Measurements from ENCODE around the gene PSPN.
"Not testable (repeated sequence)": the region's sequence is repeated elsewhere in the genome, so short reads cannot be mapped to it uniquely, and the experiment has no call there.

The PSPN gene

DNA sequence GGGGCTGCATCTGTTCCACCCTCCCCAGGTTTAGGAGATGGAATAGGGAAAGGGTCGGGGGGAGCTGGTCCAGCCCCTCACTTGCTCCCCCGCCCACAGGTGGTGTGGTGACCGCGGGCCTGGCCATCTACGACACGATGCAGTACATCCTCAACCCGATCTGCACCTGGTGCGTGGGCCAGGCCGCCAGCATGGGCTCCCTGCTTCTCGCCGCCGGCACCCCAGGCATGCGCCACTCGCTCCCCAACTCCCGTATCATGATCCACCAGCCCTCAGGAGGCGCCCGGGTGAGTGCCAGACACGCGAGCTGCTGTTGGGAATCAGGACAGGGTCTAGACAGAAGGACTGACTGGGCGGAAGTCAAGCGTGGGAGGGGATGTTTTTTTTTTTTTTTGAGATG is 11.4 kb downstream of the PSPN start:
- DNase-seq, result no peak

DNA sequence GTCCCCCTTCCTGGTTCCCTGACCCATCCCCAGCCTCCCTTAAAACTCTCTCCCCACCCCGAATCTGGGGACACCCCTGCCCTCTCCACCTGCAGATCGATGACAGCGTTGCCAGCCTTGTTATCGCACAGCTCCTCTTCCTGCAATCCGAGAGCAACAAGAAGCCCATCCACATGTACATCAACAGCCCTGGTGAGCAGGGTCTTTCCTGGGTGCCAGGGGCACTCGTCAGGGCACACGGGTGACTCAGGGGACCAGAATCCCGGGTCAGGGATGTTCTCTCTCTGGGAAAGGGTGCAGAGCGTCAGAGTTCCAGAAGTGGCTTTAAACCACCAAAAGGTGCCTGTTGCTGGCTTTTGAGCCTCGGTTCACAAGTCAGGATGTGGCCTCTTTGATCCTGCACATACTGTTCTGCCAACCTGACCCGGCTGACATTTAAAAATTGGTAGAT is 13.4 kb downstream of the PSPN start:
- DNase-seq, result no peak

GRCh38 chr19:6362027-6362350 is 13.7 kb downstream of the PSPN start:
- peak; percentile 9 for DNase-seq

DNA sequence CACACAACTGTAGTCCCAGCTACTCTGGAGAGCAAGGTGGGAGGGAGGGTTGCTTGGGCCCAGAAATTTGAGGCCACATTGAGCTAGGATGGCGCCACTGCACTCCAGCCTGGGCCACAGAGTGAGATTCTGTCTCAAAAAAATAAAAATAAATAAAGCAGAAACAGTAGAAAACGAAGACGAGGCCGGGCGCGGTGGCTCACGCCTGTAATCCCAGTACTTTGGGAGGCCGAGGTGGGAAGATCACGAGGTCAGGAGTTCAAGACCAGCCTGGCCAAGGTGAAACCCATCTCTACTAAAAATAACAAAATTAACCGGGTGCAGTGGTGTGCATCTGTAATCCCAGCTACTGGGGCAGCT is 14.9 kb downstream of the PSPN start:
- not testable (repeated sequence) for DNase-seq

- DNase-seq, result not testable (repeated sequence)
Measured at GRCh38 chr19:6360445-6360844, 15.3 kb downstream of the PSPN start.

GRCh38 chr19:6359568-6360341 is 16.0 kb downstream of the PSPN start:
- no peak for DNase-seq

DNA sequence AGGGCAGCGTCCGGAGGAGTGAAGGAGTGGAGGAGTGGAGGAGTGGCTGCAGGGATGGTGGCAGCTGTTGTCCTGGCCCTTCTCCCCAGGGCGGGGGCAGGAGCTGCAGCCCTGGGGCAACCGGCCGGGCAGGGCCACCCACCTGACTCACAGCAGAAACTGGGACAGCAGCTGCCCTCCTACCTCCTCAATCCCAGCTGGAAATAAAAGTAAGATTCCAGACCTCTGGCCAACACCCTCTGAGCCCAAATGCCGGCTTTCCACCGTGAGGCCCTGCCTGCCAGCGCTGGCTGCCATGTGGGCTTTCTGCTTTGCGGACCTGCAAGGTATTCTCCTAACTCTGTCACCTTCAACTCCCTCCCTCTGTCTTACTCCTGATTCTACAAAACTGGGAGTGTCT is 17.7 kb downstream of the PSPN start:
- no peak for DNase-seq

- DNase-seq, result no peak
Measured at GRCh38 chr19:6357174-6357573, 18.6 kb downstream of the PSPN start.

DNA sequence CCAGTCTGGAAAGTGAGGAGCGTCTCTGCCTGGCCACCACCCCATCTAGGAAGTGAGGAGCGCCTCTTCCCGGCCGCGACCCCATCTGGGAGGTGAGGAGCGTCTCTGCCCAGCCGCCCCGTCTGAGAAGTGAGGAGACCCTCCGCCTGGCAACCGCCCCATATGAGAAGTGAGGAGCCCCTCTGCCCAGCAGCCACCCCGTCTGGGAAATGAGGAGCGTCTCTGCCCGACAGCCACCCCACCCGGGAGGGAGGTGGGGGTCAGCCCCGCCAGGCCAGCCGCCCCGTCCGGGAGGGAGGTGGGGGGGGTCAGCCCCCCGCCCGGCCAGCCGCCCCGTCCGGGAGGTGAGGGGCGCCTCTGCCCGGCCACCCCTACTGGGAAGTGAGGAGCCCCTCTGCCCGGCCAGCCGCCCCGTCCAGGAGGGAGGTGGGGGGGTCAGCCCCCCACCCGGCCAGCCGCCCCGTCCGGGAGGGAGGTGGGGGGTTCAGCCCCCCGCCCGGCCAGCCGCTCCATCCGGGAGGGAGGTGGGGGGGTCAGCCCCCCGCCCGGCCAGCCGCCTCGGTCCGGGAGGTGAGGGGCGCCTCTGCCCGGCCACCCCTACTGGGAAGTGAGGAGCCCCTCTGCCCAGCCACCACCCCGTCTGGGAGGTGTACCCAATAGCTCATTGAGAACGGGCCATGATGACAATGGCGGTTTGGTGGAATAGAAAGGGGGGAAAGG is 20.3 kb downstream of the PSPN start:
- DNase-seq, result not testable (repeated sequence)

DNA sequence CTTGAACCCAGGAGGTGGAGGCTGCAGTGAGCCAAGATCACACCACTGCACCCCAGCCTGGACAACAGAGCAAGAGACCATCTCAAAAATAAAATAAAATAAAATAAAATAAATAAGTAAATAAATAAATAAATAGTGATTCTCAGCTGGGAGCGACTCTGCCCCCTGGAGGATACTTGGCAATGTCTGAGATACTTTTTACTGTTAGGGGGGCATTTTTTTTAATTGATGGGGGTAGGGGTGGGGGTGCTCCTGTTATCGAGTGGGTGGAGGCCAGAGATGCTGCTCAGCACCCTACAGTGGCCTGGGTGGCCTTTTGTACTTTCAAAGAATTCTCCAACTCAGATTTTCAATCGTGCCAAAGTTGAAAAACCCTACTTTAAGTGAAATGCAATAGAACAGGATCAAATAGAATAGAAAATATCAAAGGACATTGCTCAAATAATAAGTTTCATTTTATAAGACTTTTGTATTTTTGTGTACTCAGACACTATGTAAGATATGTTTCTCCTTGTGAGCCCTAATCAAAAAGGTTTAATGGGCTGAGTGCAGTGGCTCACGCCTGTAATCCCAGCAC is 21.5 kb downstream of the PSPN start:
- no peak for DNase-seq

GRCh38 chr19:6352381-6353165 is 23.2 kb downstream of the PSPN start:
- DNase-seq, result no peak

DNA sequence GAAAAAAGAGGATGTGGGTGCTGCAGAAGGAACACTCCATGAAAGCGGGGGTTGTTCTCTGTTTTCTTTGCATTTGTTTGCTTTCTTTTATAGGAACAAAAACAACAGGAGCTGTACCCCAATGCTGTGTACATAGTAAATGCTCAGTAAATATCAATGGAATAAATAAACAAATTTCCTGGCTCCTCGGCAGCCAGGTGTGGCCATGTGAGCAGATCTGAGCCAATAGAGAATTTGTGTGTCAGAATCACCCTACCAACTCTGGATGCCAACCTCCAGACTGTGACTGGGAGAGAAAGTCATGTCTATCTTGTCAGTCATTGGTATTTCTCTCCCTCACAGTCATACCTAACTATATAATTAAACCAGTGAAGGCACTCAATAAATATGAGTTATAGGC is 25.0 kb downstream of the PSPN start:
- no peak for DNase-seq

DNA sequence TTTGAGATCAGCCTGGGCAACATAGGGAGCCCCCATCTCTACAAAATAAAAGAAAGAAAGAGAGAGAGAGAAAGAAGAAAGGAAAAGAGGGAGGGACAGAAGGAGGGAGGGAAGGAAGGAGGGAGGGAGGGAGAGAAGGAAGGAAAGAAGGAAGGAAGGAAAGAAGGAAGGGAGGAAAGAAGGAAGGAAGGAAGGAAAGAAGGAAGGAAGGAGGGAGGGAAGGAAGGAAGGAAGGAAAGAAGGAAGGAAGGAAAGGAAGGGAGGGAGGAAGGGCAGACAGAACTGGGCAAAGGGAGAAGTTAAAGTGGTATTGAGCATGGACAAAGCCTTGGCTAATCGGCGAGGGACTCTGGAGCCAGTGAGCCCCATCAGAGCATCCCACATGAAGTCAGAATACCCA is 26.5 kb downstream of the PSPN start:
- DNase-seq, result not testable (repeated sequence)

GRCh38 chr19:6343462-6343861 is 32.3 kb downstream of the PSPN start:
- no peak for DNase-seq

DNA sequence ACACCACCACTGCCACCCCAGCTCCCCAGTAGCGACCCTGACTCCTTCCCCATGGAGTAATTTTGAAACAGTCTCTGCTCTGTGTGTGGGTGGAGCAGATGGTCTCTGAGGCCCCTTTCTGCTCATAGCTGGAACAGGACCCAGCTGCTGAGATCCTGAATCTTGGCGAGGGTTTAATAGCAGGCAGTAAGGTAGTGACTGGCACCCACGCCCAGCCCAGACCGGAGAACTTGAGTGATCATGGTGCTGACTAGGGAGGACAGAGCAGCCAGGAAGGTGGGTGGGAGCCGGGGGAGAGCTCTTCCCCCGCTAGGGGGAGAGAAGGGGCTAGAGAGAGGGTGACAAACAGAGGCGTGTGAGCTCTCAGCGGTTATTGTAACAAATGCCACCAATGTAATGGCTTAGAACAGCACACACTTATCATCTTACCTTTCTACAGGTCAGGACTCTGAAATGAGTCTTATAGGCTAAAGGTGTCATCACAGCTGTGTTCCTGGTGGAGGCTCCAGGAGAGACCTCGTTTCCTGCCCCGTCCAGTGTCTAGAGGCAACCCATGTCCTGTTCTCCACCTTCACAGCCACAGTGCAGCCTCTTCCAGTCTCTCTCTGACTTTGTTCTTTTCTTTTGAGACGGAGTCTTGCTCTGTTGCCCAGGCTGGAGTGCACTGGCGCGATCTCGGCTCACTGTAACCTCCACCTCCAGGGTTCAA is 35.1 kb downstream of the PSPN start:
- no peak for DNase-seq

DNA sequence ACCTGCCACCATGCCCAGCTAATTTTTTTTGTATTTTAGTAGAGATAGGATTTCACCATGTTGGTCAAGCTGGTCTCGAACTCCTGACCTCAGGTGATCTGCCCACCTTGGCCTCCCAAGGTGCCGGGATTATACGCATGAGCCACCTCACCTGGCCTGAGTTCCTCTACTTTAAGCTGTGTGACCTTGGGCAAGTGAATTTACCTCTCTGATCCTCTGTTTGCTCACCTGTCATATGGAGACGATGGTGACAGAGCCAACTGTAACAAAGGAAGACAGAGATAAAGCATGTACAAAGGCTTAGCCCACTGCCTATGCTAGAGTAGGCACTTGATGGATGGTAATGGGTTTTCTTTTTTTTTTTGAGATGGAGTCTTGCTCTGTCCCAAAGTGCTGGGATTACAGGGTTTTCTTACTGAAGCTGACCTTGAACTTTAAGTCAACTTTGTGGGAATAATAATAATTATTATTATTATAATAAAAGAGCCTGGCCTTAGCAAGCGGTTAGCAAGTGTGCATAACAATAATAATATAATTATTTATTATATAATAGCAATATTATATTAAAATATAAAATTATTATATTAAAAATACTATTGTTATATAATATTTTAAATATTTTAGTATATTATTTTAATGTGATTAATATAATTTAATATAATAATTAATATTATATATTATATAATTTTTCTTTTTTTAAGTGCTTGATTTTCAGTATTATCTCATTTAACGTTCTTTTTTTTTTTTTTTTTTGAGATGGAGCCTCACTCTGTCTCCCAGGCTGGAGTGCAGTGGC is 41.0 kb downstream of the PSPN start:
- DNase-seq, result no peak

GRCh38 chr19:6333439-6333838 is 42.3 kb downstream of the PSPN start, which contains the start of gene ACER1:
TSS of gene ACER1 (minus strand) at chr19:6333612. CDS start at chr19:6333551, 61 bp downstream.
- DNase-seq, result no peak

DNA sequence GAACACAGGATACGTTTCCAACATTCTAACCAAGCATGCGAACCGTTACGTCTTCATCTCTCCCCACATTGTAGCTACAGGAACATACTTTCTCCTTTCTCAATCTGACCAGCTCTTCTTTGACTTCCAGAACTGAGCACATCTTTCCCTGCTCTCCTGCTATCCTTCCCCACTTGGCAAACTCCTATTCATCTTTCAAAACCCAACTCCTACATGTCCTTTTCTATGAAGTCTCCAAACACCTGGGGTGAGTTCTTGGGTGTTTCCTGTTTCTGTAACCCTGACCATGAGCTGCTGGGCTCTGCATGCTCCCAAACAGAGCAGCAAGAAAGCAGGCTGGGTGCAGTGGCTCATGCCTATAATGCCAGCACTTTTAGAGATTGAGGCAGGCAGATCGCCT is 48.9 kb downstream of the PSPN start:
- no peak for DNase-seq

- no peak for DNase-seq
Measured at GRCh38 chr19:6325614-6326013, 50.1 kb downstream of the PSPN start.

All from fibroblast of skin of right quadriceps (primary cell).